H1 (cell line): ENCODE results near the gene IPO11.
"Not testable (repeated sequence)": the region's sequence is repeated elsewhere in the genome, so short reads cannot be mapped to it uniquely, and the experiment has no call there.

ENCODE experiments used
- CBX5 ChIP-seq: fragments of 300-800, 300-1000 bp; sonication (generic); IDR thresholded peaks from 2 replicates; pipeline ENCODE4 v1.7.1; 2016; ENCODE audit warnings: antibody characterized with exemption, low read length, low read depth
- CTCF ChIP-seq, 3 experiments: IDR thresholded peaks; 1 replicate in 2 of 3; 2 replicates in 1 of 3; pipeline versions ENCODE4 v1.5.1 to v1.6.1; 2011; ENCODE audit warnings: low read length in 3 of 3, mild to moderate bottlenecking in 3 of 3, inconsistent platforms in 2 of 3, low read depth in 1 of 3, moderate library complexity in 1 of 3; ENCODE audit not compliant: insufficient read depth in 1 of 3; ENCODE audit errors: control extremely low read depth in 1 of 3
- E2F6 ChIP-seq: IDR thresholded peaks from 2 replicates; pipeline ENCODE4 v1.6.1; 2012; ENCODE audit warnings: inconsistent platforms
- EP300 ChIP-seq, 2 experiments: IDR thresholded peaks; 1 replicate in 1 of 2; 2 replicates in 1 of 2; pipeline ENCODE4 v1.6.1; 2011 to 2012; ENCODE audit warnings: low read depth in 2 of 2, low read length in 2 of 2, mild to moderate bottlenecking in 2 of 2, borderline replicate concordance in 1 of 2, inconsistent platforms in 1 of 2, moderate library complexity in 1 of 2
- EZH2 ChIP-seq: fragments of 200-600 bp; sonication (generic); IDR thresholded peaks from 2 replicates; pipeline ENCODE4 v1.7.1; 2012; ENCODE audit warnings: low read depth, mild to moderate bottlenecking, moderate library complexity, low read length, inconsistent platforms; ENCODE audit not compliant: severe bottlenecking
- GABPA ChIP-seq: IDR thresholded peaks from 2 replicates; pipeline ENCODE4 v1.6.1; 2011; ENCODE audit warnings: mild to moderate bottlenecking, low read length, moderate library complexity, borderline replicate concordance; ENCODE audit not compliant: insufficient read depth
- JUN ChIP-seq: IDR thresholded peaks from 2 replicates; pipeline ENCODE4 v1.6.1; 2011; ENCODE audit warnings: low read depth, mild to moderate bottlenecking, improper control_type of control experiment, low read length
- JUND ChIP-seq: IDR thresholded peaks from 2 replicates; pipeline ENCODE4 v1.6.1; 2011; ENCODE audit warnings: mild to moderate bottlenecking, improper control_type of control experiment, low read length
- MAFK ChIP-seq: IDR thresholded peaks from 2 replicates; pipeline ENCODE4 v1.6.1; 2012; ENCODE audit warnings: low read depth, mild to moderate bottlenecking, improper control_type of control experiment, low read length
- POLR2A ChIP-seq, 2 experiments: IDR thresholded peaks; 1 replicate in 1 of 2; 2 replicates in 1 of 2; pipeline ENCODE4 v1.6.1; 2011; ENCODE audit warnings: low read depth in 2 of 2, low read length in 2 of 2, mild to moderate bottlenecking in 2 of 2; ENCODE audit errors: control extremely low read depth in 1 of 2
- POLR2AphosphoS5 ChIP-seq: IDR thresholded peaks from 2 replicates; pipeline ENCODE4 v1.6.1; 2011; ENCODE audit warnings: low read depth, low read length
- SIN3A ChIP-seq, 2 experiments: IDR thresholded peaks in 1 of 2; conservative IDR thresholded peaks in 1 of 2; 2 replicates each; pipeline ENCODE4 v1.6.1; 2011 to 2012; ENCODE audit warnings: low read length in 2 of 2, improper control_type of control experiment in 1 of 2, low read depth in 1 of 2, mild to moderate bottlenecking in 1 of 2
- TAF7 ChIP-seq: optimal IDR thresholded peaks from 2 replicates; pipeline ENCODE3; 2011; ENCODE audit warnings: low read depth, mild to moderate bottlenecking, inconsistent platforms, low read length, moderate library complexity, borderline replicate concordance

- not testable (repeated sequence) for TF ChIP-seq CTCF (IDR thresholded peaks at IDR 0.05; ENCODE audit: control extremely low read depth in 1 of 3, insufficient read depth in 1 of 3, low read depth in 1 of 3, low read length in 3 of 3); SIN3A (conservative IDR thresholded peaks at IDR 0.05 in 1 of 2, IDR thresholded peaks at IDR 0.05 in 1 of 2; ENCODE audit: low read depth in 1 of 2, low read length in 2 of 2); EP300 (IDR thresholded peaks at IDR 0.05; ENCODE audit: borderline replicate concordance in 1 of 2, low read depth in 2 of 2, low read length in 2 of 2); POLR2A (IDR thresholded peaks at IDR 0.05; ENCODE audit: control extremely low read depth in 1 of 2, low read depth in 2 of 2, low read length in 2 of 2); EZH2; JUND; E2F6; JUN; MAFK; CBX5; POLR2AphosphoS5; TAF7; GABPA
These were observed 153.2 kb downstream of the IPO11 start for GRCh38 chr5:62565740-62566139.
